Measurements from ENCODE around the gene ZNF367. TPM values are rescaled to one million over a fixed set of nuclear protein-coding genes. Genes with fewer than 3 reads are reported as not detected.
A peak's percentile ranks its signal among the peaks of the same experiment; 100 is the strongest.

Gene ZNF367
- total and polyA plus RNA-seq, 9 of the 15 experiments (the other 6 are each of a cell fraction or from before 2014, with no cell fraction given), result 2.7 to 14.4 (median 10.0) TPM

- TF ChIP-seq, protein P1, sequence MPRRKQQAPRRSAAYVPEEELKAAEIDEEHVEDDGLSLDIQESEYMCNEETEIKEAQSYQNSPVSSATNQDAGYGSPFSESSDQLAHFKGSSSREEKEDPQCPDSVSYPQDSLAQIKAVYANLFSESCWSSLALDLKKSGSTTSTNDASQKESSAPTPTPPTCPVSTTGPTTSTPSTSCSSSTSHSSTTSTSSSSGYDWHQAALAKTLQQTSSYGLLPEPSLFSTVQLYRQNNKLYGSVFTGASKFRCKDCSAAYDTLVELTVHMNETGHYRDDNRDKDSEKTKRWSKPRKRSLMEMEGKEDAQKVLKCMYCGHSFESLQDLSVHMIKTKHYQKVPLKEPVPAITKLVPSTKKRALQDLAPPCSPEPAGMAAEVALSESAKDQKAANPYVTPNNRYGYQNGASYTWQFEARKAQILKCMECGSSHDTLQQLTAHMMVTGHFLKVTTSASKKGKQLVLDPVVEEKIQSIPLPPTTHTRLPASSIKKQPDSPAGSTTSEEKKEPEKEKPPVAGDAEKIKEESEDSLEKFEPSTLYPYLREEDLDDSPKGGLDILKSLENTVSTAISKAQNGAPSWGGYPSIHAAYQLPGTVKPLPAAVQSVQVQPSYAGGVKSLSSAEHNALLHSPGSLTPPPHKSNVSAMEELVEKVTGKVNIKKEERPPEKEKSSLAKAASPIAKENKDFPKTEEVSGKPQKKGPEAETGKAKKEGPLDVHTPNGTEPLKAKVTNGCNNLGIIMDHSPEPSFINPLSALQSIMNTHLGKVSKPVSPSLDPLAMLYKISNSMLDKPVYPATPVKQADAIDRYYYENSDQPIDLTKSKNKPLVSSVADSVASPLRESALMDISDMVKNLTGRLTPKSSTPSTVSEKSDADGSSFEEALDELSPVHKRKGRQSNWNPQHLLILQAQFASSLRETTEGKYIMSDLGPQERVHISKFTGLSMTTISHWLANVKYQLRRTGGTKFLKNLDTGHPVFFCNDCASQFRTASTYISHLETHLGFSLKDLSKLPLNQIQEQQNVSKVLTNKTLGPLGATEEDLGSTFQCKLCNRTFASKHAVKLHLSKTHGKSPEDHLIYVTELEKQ (CRISPR knock-in tag; IDR thresholded peaks at IDR 0.05), result no peak
- TF ChIP-seq SREBF2 (CRISPR knock-in tag; IDR thresholded peaks at IDR 0.05) (no peak), TCF7L2 (IDR thresholded peaks at IDR 0.05; ENCODE audit: low read depth, low read length) (no peak), PCBP1 (IDR thresholded peaks at IDR 0.05; ENCODE audit: low read depth, low read length, poor library complexity, severe bottlenecking) (no peak), HDAC2 (IDR thresholded peaks at IDR 0.05) (0 out of 2 replicates have a peak, but pooled peaks have one; percentile 36), ZNF12 (CRISPR knock-in tag; IDR thresholded peaks at IDR 0.05) (no peak), ETV6 (IDR thresholded peaks at IDR 0.05; ENCODE audit: borderline replicate concordance in 1 of 2, low read depth in 2 of 2, low read length in 1 of 2) (no peak), ETV6 (CRISPR knock-in tag; IDR thresholded peaks at IDR 0.05; ENCODE audit: borderline replicate concordance) (no peak), SRSF3 (IDR thresholded peaks at IDR 0.05; ENCODE audit: insufficient read depth, low read length) (no peak), ADNP (tag; IDR thresholded peaks at IDR 0.05) (0 out of 2 replicates have a peak, but pooled peaks have one; percentile 25), TOE1 (IDR thresholded peaks at IDR 0.05; ENCODE audit: borderline replicate concordance) (no peak), TOE1 (CRISPR knock-in tag; IDR thresholded peaks at IDR 0.05; ENCODE audit: borderline replicate concordance, low read depth) (no peak), POLR2A (conservative IDR thresholded peaks at IDR 0.05) (no peak), HOXB6 (CRISPR knock-in tag; IDR thresholded peaks at IDR 0.05; ENCODE audit: borderline replicate concordance) (no peak), ZBTB8A (IDR thresholded peaks at IDR 0.05; ENCODE audit: partially characterized antibody) (no peak), EZH2 (IDR thresholded peaks at IDR 0.05; ENCODE audit: borderline replicate concordance, low read depth, low read length) (no peak)
Measured at GRCh38 chr9:96437454-96437853, 19.3 kb upstream of the ZNF367 start (continued).

Measured in K562 (cell line).